GM19238 (cell line): ENCODE data around the gene ZNF709.
"Not testable (repeated sequence)": the region's sequence is repeated elsewhere in the genome, so short reads cannot be mapped to it uniquely, and the experiment has no call there.

Experiments used
- DNase-seq: peaks from one replicate; pipeline ENCODE4 v3.0.0; 2011; ENCODE audit warnings: low spot score; ENCODE audit not compliant: insufficient read length

The ZNF709 gene

DNA sequence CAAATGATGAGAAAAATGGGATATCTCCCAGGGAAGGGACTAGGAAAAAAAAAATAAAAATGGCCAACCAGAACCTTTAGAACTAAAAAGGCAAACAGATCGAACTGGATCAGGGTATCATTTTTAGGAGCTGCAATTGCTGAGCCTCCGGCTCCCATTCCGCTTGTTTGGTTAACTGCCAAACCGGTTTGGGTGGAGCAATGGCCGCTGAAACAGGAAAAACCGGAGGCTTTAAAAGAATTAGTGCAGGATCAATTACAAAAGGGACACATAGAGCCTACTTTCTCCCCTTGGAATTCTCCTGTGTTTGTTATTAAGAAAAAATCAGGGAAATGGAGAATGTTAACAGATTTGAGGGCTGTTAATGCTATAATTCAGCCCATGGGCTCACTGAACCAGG, 31.1 kb downstream of the ZNF709 start:
- DNase-seq = no peak

DNA sequence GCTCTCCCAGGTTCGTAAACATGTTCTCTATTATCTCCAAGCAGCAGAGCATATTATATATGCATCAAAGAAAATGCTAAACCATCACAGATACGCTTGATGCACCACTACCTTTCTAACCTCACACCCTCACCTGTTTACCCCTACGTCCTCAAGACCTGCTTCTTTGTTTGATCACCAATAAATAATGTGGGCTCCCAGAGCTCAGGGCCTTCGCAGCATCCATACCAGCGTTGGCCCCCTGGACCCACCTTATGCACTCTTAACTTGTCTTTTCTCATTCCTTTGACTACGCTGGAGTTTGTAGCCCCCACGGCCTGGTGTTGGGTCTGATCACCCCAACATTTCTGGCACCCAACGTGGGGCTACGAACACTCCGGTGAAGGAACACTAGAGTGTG, 33.8 kb downstream of the ZNF709 start:
- no peak for DNase-seq

DNA sequence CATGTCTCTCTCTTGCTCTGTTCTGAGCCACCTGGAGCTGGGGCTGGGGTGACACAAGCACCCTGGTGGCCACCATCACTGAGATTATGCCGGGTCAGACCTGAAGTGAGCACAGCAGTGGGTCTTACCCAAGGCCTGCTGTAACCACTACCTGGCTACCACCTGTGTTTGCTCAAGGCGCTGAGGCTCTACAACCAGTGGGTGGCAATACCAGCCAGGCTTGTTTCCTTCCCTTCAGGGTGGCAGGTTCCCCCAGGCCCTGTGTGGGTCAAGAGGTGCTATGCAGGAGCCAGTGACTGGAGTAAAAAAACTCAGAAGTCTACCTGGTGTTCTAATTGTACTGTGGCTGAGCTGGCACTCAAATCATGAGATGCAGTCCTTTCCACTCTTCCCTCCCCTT, 35.8 kb downstream of the ZNF709 start:
- no peak for DNase-seq

DNA sequence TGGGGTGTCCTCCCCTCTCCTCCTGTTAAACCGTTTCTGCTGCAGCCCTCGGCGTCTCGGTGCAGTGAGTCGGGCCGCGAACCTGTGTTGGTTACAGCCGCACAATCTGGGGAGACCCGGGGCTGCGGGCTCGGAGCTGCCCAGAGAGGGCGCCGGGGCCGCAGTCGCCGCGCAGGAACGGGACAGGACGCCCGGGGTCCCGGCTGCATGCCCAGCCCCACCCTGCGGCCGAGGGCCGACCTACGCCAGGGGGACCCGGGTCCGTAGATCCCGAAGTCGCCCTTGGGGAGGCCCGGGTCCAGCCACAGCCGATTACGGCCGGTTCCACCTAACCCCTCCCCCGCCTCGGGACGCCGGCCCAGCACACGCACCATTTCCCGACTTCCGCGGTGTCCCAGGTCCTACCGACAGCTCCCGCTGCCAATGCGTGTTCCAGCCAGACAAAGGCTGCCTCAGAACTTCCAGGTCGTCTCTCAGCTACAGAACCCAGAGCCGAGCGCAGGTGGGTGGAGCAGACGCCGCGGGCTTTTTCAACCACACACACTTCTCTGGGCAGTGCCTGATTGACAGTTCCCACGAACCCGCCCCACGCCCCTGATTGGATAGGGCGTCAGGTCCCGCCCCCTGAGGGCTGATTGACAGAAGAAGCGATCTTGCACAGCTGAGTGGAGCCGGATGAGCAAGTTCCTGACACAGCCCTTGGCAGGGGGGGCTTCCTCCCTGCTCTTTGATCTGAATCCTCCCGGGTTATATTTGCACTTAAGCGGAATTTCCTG, 43.9 kb downstream of the ZNF709 start, which contains the start of gene ZNF443:
Gene ZNF443, minus strand, starts transcription at position 481 of the 776 bp plus-strand sequence. Its CDS starts 107 bp downstream, at position 374.
- DNase-seq = peak; percentile 58

- DNase-seq = not testable (repeated sequence)
These were observed 44.7 kb downstream of the ZNF709 start for GRCh38 chr19:12439686-12440540.

DNA sequence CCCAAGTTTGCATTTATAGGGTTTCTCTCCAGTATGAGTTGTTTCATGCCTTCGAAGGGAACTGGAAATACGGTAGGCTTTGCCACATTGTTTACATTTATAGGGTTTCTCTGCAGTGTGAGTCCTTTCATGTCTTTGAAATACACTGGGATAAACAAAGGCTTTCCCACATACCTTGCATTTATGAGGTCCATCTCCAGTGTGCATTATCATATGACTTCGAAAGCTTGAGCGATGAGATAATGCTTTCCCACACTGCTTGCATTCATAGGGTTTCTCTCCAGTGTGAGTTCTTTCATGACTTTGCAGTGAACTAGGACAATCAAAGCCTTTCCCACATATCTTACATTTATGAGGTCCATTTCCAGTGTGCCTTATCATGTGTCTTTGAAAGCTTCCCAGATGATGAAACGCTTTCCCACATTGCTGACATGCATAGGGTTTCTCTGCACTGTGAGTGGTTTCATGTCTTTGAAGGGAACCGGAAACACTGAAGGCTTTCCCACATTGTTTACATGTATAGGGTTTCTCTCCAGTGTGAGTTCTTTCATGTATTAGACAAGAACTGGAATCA, 53.8 kb downstream of the ZNF709 start:
- DNase-seq = not testable (repeated sequence)

DNA sequence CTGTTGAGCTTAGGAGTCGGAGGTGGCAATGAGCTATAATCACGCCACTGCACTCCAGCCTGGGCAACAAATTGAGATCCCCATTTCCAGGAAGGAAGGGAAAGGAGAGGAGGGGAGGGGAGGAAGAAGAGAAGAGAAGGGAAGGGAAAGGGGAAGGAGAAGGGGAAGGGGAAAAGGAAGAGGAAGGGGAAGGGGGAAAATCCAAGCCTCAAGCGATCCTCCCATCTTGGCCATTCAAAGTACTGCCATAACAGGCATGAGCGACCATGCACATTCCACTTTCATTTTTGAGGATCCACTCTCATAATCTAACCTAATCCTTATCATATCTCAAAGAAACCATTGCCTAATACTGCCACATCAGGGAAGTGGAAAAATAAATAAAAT, 58.7 kb downstream of the ZNF709 start:
- DNase-seq = no peak

DNA sequence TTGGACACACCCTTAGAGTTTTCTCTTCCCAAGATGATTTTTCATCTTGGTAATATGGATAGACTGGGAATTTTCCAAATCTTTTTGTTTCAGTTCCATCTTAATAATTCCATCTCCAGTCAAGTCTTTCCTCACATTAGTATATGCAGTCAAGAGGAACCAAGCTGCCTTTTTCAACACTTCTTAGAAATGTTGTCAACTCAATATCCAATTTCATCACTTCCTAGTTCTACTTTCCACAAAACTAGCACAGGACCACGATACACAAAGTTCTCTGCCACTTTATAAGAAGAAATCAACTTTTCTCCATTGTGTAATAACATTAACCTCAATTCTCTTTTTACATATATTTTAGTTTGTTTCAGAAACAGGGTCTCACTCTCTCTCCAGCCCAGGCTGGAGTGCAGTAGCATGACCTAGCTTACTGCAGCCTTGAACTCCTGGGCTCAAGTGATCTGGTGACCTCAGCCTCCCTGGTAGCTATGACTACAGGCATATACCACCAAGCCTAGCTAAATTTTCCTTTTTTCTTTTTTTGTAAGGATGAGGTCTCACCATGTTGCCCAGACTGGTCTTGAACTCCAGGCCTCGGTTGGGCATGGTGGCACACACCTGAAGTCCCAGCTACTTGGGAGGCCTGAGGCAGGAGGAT, 59.3 kb downstream of the ZNF709 start:
- no peak for DNase-seq

DNA sequence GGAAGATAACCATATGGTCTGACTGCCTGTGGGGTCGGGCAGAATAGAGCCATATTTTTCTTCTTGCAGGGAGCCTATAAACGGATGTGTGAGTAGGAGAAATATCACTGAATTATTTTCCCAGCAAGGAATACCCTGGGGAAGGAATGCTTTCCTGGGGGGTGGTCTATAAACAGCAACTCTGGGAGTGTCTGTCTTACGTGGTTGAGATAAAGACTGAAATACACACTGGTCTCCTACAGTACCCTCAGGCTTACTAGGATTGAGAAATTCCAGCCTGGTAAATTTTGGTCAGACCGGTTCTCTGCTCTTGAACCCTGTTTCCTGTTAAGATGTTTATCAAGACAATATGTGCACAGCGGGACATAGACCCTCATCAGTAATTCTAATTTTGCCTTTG, 67.3 kb downstream of the ZNF709 start:
- DNase-seq = not testable (repeated sequence)

- no peak for DNase-seq
These were observed 72.7 kb downstream of the ZNF709 start for GRCh38 chr19:12411893-12412292.
